MG63 (cell line): ENCODE data around the gene MCM7. TPM values are rescaled to one million over a fixed set of nuclear protein-coding genes. Genes with fewer than 3 reads are reported as not detected.

Source experiments
- DNase-seq: peaks from one replicate; pipeline ENCODE4 v3.0.0-alpha.2; 2020
- H3K27me3 ChIP-seq: fragments of 250-450 bp; sonication (Bioruptor Pico); 2 replicates; pipeline ENCODE4 v1.5.1; 2020; ENCODE audit warnings: mild to moderate bottlenecking, moderate library complexity
- H3K36me3 ChIP-seq: fragments of 250-450 bp; sonication (Bioruptor Pico); 2 replicates; pipeline ENCODE4 v1.5.1; 2020; ENCODE audit warnings: mild to moderate bottlenecking, moderate library complexity
- H3K4me3 ChIP-seq: fragments of 250-450 bp; sonication (Bioruptor Pico); 2 replicates; pipeline ENCODE4 v1.5.1; 2020; ENCODE audit warnings: mild to moderate bottlenecking, moderate library complexity
- H3K9me3 ChIP-seq: fragments of 250-450 bp; sonication (Bioruptor Pico); 2 replicates; pipeline ENCODE4 v1.5.1; 2020; ENCODE audit warnings: mild to moderate bottlenecking, moderate library complexity
- total RNA-seq: library from RNA; depleted of rRNA; stranded (reverse); fragments of >200 nt; shearing (Covaris generic); gene quantifications from 2 replicates; pipeline ENCODE4 v1.2.3, GENCODE V29; 2014; ENCODE audit warnings: low replicate concordance; rRNA removed

The MCM7 gene
- total RNA-seq, 1 experiment from 2014 or later = 191 TPM

DNA sequence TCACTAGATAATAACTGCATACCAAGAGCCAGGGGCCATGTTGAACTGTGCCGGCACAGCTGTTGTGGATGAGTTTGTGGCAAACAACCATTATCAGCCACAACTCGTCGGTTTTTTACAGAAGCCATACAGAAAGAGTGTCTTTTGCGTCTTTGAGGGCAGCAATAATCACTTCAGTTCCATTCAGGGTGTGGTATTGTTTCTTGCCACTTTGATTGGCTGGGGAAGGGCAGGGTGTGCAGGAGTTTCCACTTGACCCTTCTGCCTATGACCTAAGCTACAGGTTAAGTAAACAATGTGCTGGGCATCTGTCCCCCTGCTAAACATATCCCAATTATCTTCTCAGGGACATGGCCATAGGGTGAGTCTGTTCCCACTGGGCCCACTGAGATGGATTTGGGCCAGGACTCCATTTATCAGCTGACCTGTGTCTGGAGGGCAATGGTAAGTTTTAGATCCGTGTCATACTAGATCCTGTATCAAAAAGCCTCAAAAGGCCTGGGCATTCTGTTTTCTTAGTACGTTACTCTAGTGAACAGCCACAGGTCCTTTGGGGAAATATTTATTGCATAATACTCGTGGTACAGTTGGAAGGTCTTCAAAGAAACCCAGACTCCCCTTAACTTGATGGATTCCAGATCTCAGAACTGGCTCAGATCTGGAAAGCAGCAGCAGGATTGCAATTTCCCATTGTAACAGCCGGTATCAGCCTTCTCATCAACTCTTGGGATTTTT is 35.6 kb downstream of the MCM7 start:
- H3K4me3 ChIP-seq = no peak overlapping the region
- H3K9me3 ChIP-seq = peaks cover 2% of the 10 kb centered on the region; the same call in 1 of the 2 replicates
- H3K27me3 ChIP-seq = no peaks in the 10 kb centered on the region
- H3K36me3 ChIP-seq = peaks cover 11% of the 10 kb centered on the region
- DNase-seq = no peak

DNA sequence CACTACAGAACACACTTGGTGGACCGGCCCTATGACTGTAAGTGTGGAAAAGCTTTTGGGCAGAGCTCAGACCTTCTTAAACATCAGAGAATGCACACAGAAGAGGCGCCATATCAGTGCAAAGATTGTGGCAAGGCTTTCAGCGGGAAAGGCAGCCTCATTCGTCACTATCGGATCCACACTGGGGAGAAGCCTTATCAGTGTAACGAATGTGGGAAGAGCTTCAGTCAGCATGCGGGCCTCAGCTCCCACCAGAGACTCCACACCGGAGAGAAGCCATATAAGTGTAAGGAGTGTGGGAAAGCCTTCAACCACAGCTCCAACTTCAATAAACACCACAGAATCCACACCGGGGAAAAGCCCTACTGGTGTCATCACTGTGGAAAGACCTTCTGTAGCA is 37.0 kb downstream of the MCM7 start:
- Histone ChIP-seq H3K4me3 (no peak overlapping the region), H3K27me3 (no peaks in the 10 kb centered on the region), H3K9me3 (no peaks in the 10 kb centered on the region), H3K36me3 (0 out of 2 replicates have a peak, but pooled peaks cover 2% of the 10 kb centered on the region)
- no peak for DNase-seq

DNA sequence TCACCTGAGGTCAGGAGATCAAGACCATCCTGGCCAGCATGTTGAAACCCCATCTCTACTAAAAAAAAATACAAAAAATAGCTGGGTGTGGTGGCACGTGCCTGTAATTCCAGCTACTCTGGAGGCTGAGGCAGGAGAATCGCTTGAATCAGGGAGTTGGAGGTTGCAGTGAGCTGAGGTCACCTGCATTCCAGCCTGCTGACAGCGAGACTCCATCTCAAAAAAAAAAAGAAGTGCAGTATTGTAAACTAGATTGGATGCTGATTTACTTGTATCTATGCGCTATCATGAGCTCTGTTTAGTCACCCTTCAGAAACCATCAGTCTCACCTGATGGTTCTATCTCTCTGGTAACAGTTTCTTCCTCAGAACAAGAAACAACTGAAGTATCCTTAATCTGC is 37.8 kb downstream of the MCM7 start:
- H3K4me3 ChIP-seq = no peak overlapping the region
- 0 out of 2 replicates have a peak, but pooled peaks cover 2% of the 10 kb centered on the region for H3K36me3 ChIP-seq
- no peaks in the 10 kb centered on the region for H3K9me3 ChIP-seq
- no peaks in the 10 kb centered on the region for H3K27me3 ChIP-seq
- no peak for DNase-seq

DNA sequence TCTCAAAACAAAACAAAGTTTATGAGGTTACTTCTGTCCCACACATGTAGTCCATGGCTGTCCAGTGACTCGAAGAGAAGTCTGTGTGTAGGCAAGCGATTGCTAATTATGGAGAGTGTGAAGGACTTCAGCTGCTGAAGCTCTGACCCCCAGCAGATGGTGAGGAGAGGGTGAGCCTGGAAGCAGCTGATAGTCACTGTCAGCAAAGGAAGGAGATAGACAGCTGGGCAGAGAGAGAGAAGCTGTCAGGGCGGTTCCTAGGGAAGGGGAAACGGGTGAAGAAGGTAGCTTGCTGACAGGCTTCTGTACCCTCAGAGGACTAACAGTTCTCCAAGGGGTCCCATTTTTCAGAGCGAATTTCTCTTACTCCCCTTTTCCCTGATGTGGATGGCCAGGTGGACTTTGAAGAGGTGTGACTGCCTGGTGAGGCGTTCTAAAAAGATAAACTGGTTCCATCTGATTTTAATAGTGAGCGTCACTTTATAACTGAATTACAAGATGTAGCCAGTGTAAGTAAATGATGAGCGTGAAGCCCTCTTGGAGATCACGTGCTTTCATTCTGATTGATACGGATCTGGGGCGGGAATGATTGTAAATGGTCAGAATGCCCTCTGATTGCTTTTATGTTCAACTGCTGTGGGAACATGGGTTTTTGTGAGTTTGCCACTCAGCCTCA is 39.5 kb downstream of the MCM7 start:
- no peak overlapping the region for H3K4me3 ChIP-seq
- no peaks in the 10 kb centered on the region for H3K27me3 ChIP-seq
- no peaks in the 10 kb centered on the region for H3K9me3 ChIP-seq
- H3K36me3 ChIP-seq = 0 out of 2 replicates have a peak, but pooled peaks cover 2% of the 10 kb centered on the region
- no peak for DNase-seq

DNA sequence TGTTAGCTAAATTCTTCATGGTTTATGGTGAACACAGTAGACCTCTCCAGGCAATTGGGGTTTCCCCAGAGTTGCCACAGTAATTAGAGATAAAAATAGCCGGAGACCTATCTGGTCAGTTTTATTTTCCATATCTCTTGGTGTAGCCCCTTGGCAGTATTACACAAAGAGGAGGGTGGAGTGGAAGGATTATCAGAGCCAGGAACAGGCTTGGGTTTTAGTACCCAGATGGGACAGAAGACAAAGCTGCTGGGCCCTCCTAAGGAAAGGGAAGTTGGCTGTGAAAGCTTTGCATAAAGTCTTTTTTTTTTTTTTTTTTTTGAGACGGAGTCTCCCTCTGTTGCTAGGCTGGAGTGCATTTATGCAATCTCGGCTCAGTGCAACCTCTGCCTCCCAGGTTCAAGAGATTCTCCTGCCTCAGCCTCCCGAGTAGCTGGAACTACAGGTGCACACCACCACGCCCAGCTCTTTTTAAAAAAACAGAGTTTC is 41.9 kb downstream of the MCM7 start:
- no peaks in the 10 kb centered on the region for H3K9me3 ChIP-seq
- DNase-seq = no peak
- H3K36me3 ChIP-seq = no peaks in the 10 kb centered on the region

DNA sequence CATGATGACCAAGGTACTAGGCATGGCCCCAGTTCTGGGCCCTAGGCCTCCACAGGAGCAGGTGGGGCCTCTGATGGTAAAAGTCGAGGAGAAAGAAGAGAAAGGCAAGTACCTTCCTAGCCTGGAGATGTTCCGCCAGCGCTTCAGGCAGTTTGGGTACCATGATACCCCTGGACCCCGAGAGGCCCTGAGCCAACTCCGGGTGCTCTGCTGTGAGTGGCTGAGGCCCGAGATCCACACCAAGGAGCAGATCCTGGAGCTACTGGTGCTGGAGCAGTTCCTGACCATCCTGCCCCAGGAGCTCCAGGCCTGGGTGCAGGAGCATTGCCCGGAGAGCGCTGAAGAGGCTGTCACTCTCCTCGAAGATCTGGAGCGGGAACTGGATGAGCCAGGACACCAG is 44.2 kb downstream of the MCM7 start:
- DNase-seq = no peak
- Histone ChIP-seq H3K36me3 (no peaks in the 10 kb centered on the region), H3K9me3 (no peaks in the 10 kb centered on the region), H3K4me3 (no peak overlapping the region), H3K27me3 (no peaks in the 10 kb centered on the region)

More for the DNA sequence above, 41.9 kb downstream of the MCM7 start:
- no peaks in the 10 kb centered on the region for H3K27me3 ChIP-seq
- H3K4me3 ChIP-seq = no peak overlapping the region

DNA sequence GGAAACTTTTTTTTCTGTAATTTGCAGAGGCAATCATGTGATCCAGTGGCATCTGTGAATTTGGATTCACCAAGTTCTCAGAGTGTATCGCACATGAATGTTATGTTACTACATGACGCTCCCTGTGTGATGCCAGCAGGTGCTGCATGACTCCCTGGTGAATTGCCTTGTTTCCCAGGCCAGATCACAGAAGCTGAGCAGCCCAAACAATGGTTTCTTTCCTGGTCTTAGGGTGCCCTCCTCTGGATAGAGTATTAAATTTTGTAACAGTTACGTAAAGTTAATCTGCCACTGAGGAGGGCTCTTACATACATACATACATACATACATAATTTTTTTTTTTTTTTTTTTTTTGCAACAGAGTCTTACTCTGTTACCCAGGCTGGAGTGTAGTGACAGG is 48.0 kb downstream of the MCM7 start:
- H3K4me3 ChIP-seq = no peak overlapping the region
- H3K36me3 ChIP-seq = no peaks in the 10 kb centered on the region
- no peaks in the 10 kb centered on the region for H3K27me3 ChIP-seq
- DNase-seq = peak; percentile 15
- H3K9me3 ChIP-seq = no peaks in the 10 kb centered on the region

DNA sequence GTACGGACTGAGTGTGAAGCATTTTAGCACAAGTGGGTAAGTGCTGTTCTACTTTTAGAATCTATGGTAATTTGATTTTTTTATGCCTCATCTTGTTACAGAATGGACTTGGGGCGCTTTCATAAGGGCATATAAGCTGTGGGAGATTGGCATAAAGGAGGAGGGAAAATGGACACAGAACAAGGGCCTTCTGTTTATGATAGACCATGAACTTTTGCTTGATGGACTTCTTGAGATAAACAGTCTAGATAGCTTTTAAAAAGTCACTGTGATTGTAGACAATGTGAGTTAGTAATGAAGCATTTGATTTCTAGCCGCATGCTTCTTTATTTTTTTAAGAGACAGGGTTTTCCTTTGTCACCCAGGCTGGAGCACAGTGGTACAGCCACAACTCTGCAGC is 49.6 kb downstream of the MCM7 start:
- no peak for DNase-seq
- no peaks in the 10 kb centered on the region for H3K9me3 ChIP-seq
- no peaks in the 10 kb centered on the region for H3K36me3 ChIP-seq
- H3K4me3 ChIP-seq = no peak overlapping the region
- H3K27me3 ChIP-seq = no peaks in the 10 kb centered on the region

DNA sequence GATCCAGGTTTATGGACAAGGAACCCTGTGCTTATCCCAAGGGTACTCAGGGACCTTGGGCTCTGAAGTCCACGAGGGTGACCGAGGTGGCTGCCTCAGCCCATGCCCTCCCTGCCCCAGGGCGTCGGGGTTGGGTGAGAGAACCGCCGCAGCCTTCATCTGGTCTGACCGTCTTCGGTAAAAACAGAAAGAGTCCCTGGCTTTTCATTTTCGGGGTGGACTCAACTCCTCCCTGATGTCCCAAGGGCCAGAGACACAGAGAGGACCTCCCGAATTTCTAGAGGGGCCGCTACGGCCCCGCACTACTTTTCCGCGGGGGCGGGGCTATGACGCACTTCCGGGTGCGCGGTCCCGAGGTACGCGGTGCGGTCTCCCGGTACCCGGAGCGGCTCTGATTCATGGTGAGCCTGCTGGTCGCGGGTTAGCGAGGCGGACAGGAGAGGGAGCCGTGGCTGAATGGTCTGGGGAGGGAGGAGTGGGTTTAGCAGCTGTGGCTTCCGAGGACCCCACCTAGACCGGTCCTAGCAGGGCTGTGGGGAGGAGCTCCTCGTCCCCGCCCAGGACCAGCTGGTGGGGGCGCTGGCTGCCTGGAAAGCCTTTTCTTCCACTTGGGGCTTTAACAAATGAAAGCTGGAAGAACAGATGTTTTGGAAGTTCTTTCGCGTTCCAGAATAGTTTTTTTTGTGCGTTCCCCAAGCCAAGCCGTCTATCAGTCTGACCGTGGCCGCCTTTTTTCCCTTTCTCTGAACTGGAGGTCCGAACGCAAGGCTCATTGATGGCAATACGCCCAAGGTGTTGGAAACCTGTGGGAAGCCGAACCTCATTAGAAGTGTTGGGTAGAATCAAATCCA is 51.5 kb downstream of the MCM7 start, which contains the start of gene ZSCAN21:
Gene ZSCAN21, plus strand, starts transcription at position 334 of the 851 bp plus-strand sequence. CDS start 7,233 bp downstream, outside the sequence.
- Histone ChIP-seq H3K4me3 (peak within 1 kb of the TSS; percentile 82), H3K9me3 (no peaks in the 10 kb centered on the region), H3K27me3 (no peaks in the 10 kb centered on the region), H3K36me3 (no peaks in the 10 kb centered on the region)
- DNase-seq = peak; percentile 79

DNA sequence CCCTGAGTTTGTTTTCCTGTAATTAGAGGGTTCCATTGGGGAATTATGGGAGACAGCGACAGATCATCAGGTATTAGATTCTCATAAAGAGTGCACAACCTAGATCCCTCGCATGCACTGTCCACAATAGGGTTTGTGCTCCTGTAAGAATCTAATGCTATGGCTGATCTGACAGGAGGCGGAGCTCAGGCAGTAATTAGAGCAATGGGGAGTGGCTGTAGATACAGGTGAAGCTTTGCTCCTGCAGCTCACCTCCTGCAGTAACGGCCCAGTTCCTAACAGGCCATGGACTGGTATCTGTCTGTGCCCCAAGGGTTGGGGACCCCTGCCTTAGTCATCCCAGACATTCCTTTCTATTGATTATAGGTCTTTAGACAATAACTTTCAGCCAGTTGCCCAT is 52.5 kb downstream of the MCM7 start:
- no peaks in the 10 kb centered on the region for H3K9me3 ChIP-seq
- no peaks in the 10 kb centered on the region for H3K36me3 ChIP-seq
- no peaks in the 10 kb centered on the region for H3K27me3 ChIP-seq
- H3K4me3 ChIP-seq = no peak overlapping the region
- no peak for DNase-seq

DNA sequence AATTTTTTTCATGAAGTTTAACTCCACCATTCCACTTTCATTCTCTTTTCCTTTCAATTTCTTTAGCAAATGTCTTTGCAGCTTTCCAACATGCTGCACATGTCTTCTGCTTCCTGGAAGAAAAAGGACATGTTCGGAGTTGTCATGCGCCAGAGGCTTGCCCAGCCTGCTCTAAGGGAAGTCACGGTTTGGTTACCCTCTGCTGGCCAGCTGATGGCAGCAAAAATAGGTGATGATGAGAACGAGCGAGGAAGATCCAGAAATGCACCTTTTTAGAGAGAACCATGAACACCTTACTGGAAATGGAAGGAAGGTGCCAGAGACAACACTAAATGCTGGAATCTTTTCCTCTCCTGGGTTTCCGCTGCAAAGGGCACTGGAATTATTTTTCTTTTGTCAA is 56.5 kb downstream of the MCM7 start:
- Histone ChIP-seq H3K36me3 (no peaks in the 10 kb centered on the region), H3K27me3 (no peaks in the 10 kb centered on the region), H3K9me3 (no peaks in the 10 kb centered on the region), H3K4me3 (no peak overlapping the region)
- no peak for DNase-seq

Other genes with a start within 250 kb of the MCM7 start
- not detected in 2 replicates for gene OR2AE1, start 224.4 kb downstream of the MCM7 start, total RNA-seq
- 9.1 and 11.3 TPM in 2 replicates for gene TRIM4, start 181.9 kb downstream of the MCM7 start, total RNA-seq
- gene GJC3, start 171.8 kb downstream of the MCM7 start, total RNA-seq = not detected in 2 replicates
- gene AZGP1, start 125.4 kb downstream of the MCM7 start, total RNA-seq = not detected in 2 replicates
- 8.6 and 14.5 TPM in 2 replicates for gene ZKSCAN1, start 85.8 kb downstream of the MCM7 start, total RNA-seq
- 3.6 and 6.3 TPM in 2 replicates for gene ZSCAN21, start 51.6 kb downstream of the MCM7 start, total RNA-seq
- gene ZNF3, start 19.7 kb downstream of the MCM7 start, total RNA-seq = 11.0 and 39.4 TPM in 2 replicates
- 58.3 and 78.2 TPM in 2 replicates for gene COPS6, start 12.4 kb downstream of the MCM7 start, total RNA-seq
- 16.8 and 28.4 TPM in 2 replicates for gene AP4M1, start 246 bp upstream of the MCM7 start, total RNA-seq
- 10.8 and 30.6 TPM in 2 replicates for gene TAF6, start 18.0 kb upstream of the MCM7 start, total RNA-seq
- 11.4 and 26.6 TPM in 2 replicates for gene CNPY4, start 18.2 kb upstream of the MCM7 start, total RNA-seq
- 1.9 TPM in 1 of 2 replicates, not detected in the other for gene MBLAC1, start 25.6 kb upstream of the MCM7 start, total RNA-seq
- 54.8 and 74.5 TPM in 2 replicates for gene LAMTOR4, start 47.5 kb upstream of the MCM7 start, total RNA-seq
- 0.22 and 3.0 TPM in 2 replicates for gene TRAPPC14, start 57.3 kb upstream of the MCM7 start, total RNA-seq
- 0.44 TPM in 1 of 2 replicates, not detected in the other for gene GAL3ST4, start 67.2 kb upstream of the MCM7 start, total RNA-seq
- 0.33 TPM in 1 of 2 replicates, not detected in the other for gene GPC2, start 76.0 kb upstream of the MCM7 start, total RNA-seq
- 0.13 TPM in 1 of 2 replicates, not detected in the other for gene STAG3, start 76.5 kb upstream of the MCM7 start, total RNA-seq
- not detected in 2 replicates for gene PVRIG, start 118.6 kb upstream of the MCM7 start, total RNA-seq
- not detected in 2 replicates for gene SPDYE3, start 206.3 kb upstream of the MCM7 start, total RNA-seq